DND-41 (cell line): ENCODE data around the gene AKAP6.

Experiments used
- ATAC-seq: fragments of 200-7000 bp; cut with Tn5 transposase; 3 replicates; pipeline ENCODE4 v1.9.1; 2021; ENCODE audit warnings: low read depth; ENCODE audit not compliant: insufficient read depth
- DNase-seq: peaks from one replicate; pipeline ENCODE4 v3.0.0-alpha.2; 2020
- H2AFZ ChIP-seq: 2 replicates; pipeline ENCODE4 v1.6.0; 2012; ENCODE audit warnings: low read depth, low read length
- H3K27ac ChIP-seq: 2 replicates; pipeline ENCODE4 v1.5.1; 2012; ENCODE audit warnings: low read length, inconsistent platforms
- H3K27me3 ChIP-seq: fragments of 200-600 bp; sonication (generic); 2 replicates; pipeline ENCODE4 v1.6.0; 2012; ENCODE audit warnings: low read length, mild to moderate bottlenecking, inconsistent platforms; ENCODE audit not compliant: insufficient read depth, poor library complexity
- H3K36me3 ChIP-seq: 2 replicates; pipeline ENCODE4 v1.5.1; 2012; ENCODE audit warnings: low read length, inconsistent platforms; ENCODE audit not compliant: insufficient read depth
- H3K4me1 ChIP-seq: 2 replicates; pipeline ENCODE4 v1.5.1; 2012; ENCODE audit warnings: mild to moderate bottlenecking, low read length; ENCODE audit not compliant: insufficient read depth
- H3K4me2 ChIP-seq: 2 replicates; pipeline ENCODE4 v1.6.0; 2012; ENCODE audit warnings: mild to moderate bottlenecking, moderate library complexity, low read length, inconsistent platforms; ENCODE audit not compliant: insufficient read depth
- H3K4me3 ChIP-seq, 2 experiments: fragments of 200-600 bp in 1 of 2; shearing (Covaris generic) in 1 of 2; 2 replicates each; pipeline ENCODE4 v1.5.1; 2012 to 2016; ENCODE audit warnings: inconsistent platforms in 2 of 2, low read length in 2 of 2, mild to moderate bottlenecking in 2 of 2, low read depth in 1 of 2, moderate library complexity in 1 of 2
- H3K79me2 ChIP-seq: 2 replicates; pipeline ENCODE4 v1.6.0; 2012; ENCODE audit warnings: low read length, inconsistent platforms; ENCODE audit not compliant: insufficient read depth
- H3K9ac ChIP-seq: 2 replicates; pipeline ENCODE4 v1.6.0; 2012; ENCODE audit warnings: low read depth, mild to moderate bottlenecking, inconsistent platforms, low read length, moderate library complexity
- H3K9me3 ChIP-seq: 2 replicates; pipeline ENCODE4 v1.5.1; 2012; ENCODE audit warnings: low read length, moderate library complexity, mild to moderate bottlenecking, inconsistent platforms; ENCODE audit not compliant: insufficient read depth, severe bottlenecking
- H4K20me1 ChIP-seq: 2 replicates; pipeline ENCODE4 v1.6.0; 2012; ENCODE audit warnings: low read length; ENCODE audit not compliant: insufficient read depth
- CTCF ChIP-seq: IDR thresholded peaks from 2 replicates; pipeline ENCODE4 v1.5.1; 2012; ENCODE audit warnings: borderline replicate concordance, low read length, moderate library complexity, mild to moderate bottlenecking; ENCODE audit not compliant: poor library complexity, severe bottlenecking; ENCODE audit errors: extremely low read depth
- EZH2 ChIP-seq: IDR thresholded peaks from 3 replicates; pipeline ENCODE4 v1.6.1; 2012; ENCODE audit warnings: borderline replicate concordance, low read depth, mild to moderate bottlenecking, moderate library complexity, low read length, inconsistent platforms; ENCODE audit not compliant: severe bottlenecking

Gene AKAP6

GRCh38 chr14:32419429-32419828 is 90.3 kb downstream of the AKAP6 start:
- TF ChIP-seq CTCF (no peak), EZH2 (no peak)
- Histone ChIP-seq H3K4me2 (no peak overlapping the region), H3K79me2 (no peaks in the 10 kb centered on the region), H3K27ac (no peak overlapping the region), H3K9me3 (no peaks in the 10 kb centered on the region), H3K4me3 (no peak overlapping the region), H3K4me1 (no peaks in the 10 kb centered on the region), H3K36me3 (no peaks in the 10 kb centered on the region), H2AFZ (no peak overlapping the region), H3K27me3 (no peaks in the 10 kb centered on the region), H3K9ac (no peak overlapping the region), H4K20me1 (no peaks in the 10 kb centered on the region)
- DNase-seq (no peak), ATAC-seq (no peak)

GRCh38 chr14:32421781-32422180 is 92.7 kb downstream of the AKAP6 start:
- no peak overlapping the region for H2AFZ ChIP-seq
- H3K9ac ChIP-seq, result no peak overlapping the region
- no peaks in the 10 kb centered on the region for H3K9me3 ChIP-seq
- H3K79me2 ChIP-seq, result no peaks in the 10 kb centered on the region
- no peaks in the 10 kb centered on the region for H3K27me3 ChIP-seq
- H3K4me3 ChIP-seq, result no peak overlapping the region
- H3K36me3 ChIP-seq, result no peaks in the 10 kb centered on the region
- H3K27ac ChIP-seq, result no peak overlapping the region
- H3K4me1 ChIP-seq, result no peaks in the 10 kb centered on the region
- TF ChIP-seq CTCF, result no peak
- TF ChIP-seq EZH2, result no peak
- no peaks in the 10 kb centered on the region for H4K20me1 ChIP-seq
- no peak for DNase-seq
- ATAC-seq, result no peak
- no peak overlapping the region for H3K4me2 ChIP-seq

- Histone ChIP-seq H3K9ac (no peak overlapping the region), H3K9me3 (no peaks in the 10 kb centered on the region), H3K27ac (no peak overlapping the region), H3K4me3 (no peak overlapping the region), H3K36me3 (no peaks in the 10 kb centered on the region), H3K27me3 (no peaks in the 10 kb centered on the region), H4K20me1 (no peaks in the 10 kb centered on the region), H3K79me2 (no peaks in the 10 kb centered on the region), H2AFZ (no peak overlapping the region), H3K4me2 (no peak overlapping the region), H3K4me1 (no peaks in the 10 kb centered on the region)
- no peak for DNase-seq
- no peak for TF ChIP-seq EZH2
- TF ChIP-seq CTCF, result no peak
- ATAC-seq, result no peak
These were observed 93.3 kb downstream of the AKAP6 start for GRCh38 chr14:32422440-32422839.

- Histone ChIP-seq H3K4me1 (no peaks in the 10 kb centered on the region), H3K36me3 (no peaks in the 10 kb centered on the region), H2AFZ (no peak overlapping the region), H3K9ac (no peak overlapping the region), H3K79me2 (no peaks in the 10 kb centered on the region), H4K20me1 (no peaks in the 10 kb centered on the region), H3K27me3 (no peaks in the 10 kb centered on the region), H3K27ac (no peak overlapping the region), H3K4me3 (no peak overlapping the region), H3K4me2 (no peak overlapping the region), H3K9me3 (no peaks in the 10 kb centered on the region)
- TF ChIP-seq EZH2, result no peak
- DNase-seq (no peak), ATAC-seq (no peak)
These were observed 96.9 kb downstream of the AKAP6 start for GRCh38 chr14:32426028-32426427.
